NOMO-1 (cell line): ENCODE measurements around the gene PEX26.
"Not testable (repeated sequence)": the region's sequence is repeated elsewhere in the genome, so short reads cannot be mapped to it uniquely, and the experiment has no call there.

Experiments used
- DNase-seq, 2 experiments: peaks; one replicate each; lab custom pipeline; 2025; ENCODE audit not compliant: unreplicated experiment in 2 of 2; lab: John Stamatoyannopoulos, UW

PEX26 gene

DNA sequence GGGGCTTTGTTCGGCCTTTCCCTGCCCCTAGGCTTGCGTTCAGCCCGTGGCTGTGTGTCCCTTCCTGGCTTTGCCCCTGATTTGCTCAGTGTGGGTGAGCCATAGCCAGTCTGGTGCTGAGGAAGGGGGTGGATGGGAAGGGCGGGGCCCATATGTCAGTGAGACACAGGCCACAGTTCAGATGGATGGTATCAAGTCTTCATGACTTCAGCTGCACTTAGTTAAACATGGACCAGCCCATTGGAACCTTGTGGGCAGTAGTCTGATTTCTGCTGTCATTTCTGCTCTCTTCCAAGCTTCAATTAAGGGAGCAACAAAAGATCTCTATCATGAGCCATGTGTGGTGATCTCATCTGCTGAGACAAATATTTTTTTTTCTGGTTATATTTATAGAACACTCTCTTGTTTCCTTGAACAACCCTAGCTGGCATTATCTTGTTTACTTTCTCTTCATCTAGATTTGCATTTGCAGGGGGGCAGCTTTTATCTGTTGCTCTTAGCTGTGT, 21.6 kb upstream of the PEX26 start:
- no peak for DNase-seq

DNA sequence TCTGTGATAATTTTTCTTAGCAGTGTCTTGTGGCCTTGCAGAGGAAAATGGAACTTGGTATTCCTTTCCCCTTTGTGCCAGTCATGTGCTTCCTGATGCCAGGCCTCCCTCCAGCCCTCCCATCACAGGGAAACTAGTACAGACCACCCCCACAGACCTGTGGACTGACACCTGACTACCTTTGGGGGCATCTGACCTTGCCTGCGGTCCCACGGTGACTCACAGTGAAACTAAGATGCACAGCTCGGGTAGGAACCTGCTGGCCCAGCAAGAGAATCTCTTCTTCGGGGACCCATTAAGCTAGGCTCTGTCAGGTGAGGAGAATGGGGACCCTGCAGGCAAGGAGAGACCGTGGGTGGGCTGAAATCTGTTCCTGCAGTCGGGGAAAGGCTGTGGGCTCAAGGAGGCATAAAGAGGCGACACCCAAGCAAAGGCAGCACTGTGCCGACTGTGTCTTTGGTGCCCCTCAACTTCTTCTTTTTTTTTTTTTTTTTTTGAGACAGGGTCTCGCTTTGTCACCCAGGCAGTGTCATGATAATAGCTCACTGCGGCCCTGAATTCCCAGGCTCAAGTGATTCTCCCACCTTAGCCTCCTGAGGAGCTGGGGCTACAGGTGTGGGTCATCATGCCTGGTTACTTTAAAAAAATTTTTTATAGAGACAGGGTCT, 20.8 kb upstream of the PEX26 start:
- DNase-seq: no peak

DNA sequence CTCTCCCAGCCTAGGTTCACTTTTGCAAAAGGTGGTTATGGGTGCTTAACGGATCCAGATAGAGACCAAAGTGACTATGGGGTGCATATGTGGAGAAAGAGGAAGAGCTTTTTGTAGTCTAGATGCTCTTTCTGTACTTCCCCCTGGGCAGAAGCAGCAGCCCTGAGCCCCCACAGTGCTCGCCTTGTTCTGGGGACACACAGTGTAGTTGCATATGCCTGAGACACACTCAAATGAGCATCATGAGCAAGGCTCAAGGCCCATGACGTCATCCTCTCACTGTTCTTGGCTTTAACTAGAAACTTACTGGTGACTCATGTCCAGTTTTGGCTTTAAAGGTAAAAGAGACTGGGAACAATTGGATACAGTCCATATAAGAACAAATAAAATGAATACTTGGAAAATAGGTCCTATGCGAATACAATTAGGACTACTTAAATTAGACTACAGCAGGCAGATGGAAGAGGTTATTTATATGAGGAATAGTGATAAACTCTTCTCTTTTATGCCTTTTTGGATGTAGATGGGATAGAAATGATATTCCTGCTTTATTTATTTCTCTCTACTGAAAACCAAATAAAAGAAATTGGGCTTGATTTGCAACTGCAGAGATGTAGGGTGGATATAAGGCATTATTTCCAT, 20.1 kb upstream of the PEX26 start:
- DNase-seq: peak in 1 of 2 experiments; percentile 17

DNA sequence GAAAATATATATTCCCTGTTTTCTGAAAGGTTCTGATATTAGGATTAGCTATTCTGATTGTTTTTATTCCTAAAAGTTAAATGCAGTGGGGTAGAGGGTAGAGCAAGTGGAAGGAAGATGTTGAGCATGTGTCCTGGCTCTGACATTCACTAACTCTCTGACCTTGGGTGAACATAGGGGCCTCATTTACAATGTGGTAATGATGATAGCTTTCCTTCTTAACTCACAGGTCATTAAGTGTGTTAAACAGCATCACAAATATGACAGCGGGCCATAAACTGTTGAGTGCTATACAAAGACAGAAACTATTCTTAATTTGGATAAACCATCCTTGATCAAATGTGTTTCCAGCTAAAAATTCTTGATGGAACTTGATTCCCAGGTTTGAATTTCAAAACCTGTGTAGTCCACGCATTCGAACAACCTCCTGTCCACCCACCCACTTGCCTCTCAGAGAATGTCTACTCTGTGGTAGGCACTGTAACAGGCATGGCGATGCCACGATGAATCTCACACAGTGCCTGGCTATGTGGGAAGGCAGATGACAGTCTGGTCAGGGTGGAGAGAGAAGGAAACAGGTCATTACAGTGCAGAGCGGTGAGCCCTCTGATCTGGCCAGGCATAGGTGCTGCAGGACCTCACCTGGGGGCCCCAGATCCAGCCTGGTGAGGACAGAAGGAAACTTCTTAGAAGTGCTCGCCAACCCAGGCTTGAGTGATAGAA, 19.3 kb upstream of the PEX26 start:
- DNase-seq: no peak

DNA sequence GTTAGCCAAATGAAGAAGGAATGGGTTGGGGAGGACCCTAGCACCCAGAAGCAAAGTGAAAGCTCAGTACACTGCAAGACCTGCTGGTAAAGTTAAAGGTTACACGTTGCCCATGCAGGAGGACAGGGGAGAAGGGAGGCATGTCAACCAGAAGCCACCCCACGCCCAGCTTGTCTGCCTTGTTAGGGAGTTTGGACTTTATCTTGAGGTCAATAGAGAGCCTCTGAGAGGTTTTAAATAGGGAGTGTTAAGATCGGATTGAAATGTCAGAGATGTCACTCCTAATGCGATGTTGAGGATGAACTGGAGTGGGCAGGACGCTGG, 18.7 kb upstream of the PEX26 start:
- DNase-seq: no peak

DNA sequence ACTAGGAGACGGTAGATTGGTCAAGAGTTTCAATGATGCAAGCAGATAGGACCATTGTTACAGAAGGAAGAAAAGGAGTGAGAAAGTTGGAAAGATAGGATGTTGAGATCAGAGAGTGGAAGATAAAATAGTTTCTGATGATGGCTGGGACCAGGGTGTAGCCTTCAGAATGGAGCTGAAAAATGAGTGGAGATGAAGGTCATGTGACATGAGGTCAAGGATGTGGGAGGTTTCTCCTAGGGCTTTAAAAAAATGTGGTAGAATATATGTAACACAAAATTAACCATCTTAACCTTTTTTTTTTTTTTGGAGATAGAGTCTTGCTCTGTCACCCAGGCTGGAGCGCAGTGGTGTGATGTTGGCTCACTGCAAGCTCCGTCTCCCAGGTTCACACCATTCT, 18.3 kb upstream of the PEX26 start:
- no peak for DNase-seq

DNA sequence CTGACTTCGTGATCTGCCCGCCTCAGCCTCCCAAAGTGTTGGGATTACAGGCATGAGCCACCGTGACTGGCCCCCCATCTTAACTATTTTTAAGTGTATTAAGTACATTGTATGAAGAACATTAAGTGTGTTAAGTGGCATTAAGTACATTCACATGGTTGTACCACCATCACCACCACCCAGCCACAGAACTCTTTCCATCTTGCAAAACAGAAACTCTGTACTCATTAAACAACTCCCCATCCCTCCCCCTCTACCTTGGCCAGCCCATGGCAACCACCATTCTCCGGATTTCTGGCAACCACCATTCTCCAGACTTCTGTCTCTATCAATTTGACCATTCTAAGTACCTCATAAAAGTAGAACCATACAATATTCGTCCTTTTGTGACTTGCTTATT, 17.8 kb upstream of the PEX26 start:
- DNase-seq: no peak

DNA sequence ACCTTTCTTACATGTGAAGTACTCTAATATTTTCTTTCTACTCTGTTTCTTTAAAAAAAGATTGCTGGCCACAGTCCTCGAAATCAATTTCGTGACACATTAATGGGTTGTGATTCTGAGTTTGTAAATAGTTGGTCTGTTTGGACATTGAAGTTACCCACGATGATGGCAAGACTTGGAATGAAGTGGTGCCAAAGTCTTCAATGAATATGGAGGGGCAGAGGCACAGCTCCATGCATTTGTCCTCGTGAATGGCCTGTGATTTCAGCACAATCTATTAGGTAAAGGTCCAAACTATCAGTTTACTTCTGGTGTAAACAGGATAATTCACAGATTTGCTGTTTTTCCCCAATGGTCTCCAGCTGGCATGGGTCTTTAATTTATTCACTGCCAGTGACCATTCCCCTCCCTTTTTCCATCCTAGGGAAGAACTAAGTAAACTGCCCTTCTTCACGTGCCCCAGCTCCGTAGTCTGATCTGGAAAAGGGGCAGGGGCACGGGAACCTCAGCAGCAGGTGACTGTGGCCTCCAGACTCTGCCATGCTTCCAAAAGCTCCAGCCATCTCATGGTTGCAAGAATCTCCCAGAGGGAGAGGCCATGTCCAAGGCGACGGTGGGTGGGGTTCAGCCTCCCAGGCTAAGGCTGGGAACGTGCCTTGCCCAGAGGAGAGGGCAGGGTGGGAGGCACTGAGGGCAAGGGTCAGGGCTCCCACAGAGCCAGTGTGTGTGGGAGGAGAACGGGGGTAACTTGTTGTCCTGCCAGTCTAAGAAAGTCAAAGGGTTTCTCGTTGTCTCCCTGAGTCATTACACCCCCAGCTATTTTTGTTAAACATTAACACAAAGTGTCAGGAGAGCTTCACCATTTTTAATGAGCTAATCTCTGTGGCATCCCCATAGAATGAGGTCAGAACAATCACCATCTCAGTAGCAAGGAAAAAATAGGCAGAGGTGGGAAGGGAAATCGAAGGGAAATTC, 16.9 kb upstream of the PEX26 start:
- DNase-seq: no peak

DNA sequence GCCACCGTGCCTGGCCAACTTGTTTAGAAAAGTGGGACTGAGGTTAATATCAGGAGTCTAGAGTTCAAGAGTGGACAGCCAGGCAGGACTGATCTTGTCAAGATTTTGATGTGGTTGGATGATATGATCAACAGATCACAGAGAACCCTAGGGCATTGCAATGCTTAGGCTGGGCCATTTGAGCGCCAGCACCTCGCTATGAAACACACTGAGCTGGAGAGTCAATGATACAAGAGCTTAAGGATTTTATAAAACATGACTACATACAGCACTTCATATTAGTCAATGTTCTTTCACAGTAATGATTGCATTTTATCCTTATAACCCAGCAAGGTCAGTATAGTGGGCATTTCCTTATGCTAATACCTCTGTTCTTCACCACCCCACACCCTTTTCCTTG, 15.4 kb upstream of the PEX26 start:
- no peak for DNase-seq

DNA sequence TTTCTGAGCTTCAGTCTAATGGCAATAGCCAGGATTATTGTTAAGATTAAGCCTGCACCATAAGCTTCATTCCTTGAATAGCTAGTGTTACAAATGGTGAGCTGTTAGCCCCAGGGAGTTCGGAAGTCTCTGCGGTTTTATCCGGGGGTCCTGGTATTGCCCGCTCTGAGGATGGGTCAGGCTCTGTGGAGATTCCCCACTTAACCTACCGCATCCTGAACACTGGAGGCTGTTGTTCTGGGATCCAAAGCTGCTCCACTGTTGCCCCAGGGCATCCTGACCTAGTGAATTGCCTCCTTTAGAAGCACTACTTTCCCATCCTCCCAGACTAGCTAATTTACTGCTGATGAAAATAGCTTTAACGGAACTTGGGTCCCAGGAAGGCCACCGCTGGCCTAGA, 14.5 kb upstream of the PEX26 start:
- no peak for DNase-seq

DNA sequence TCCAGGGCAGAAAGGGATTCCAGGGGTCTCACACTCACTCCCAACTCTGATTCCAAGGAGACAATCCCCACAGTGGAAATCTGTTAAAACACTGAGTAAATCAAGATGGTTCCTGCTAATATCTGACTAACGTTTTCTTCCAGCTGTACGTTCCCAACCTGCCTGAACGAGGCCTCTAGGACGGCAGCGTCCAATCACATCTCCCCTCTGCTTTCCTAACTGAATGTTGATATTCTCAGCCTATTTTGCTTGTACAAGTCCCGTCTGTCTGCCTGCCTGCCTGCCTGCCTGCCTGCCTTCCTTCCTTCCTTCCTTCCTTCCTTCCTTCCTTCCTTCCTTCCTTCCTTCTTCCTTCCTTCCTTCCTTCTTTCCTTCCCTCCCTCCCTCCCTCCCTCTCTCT, 14.1 kb upstream of the PEX26 start:
- DNase-seq: not testable (repeated sequence)

DNA sequence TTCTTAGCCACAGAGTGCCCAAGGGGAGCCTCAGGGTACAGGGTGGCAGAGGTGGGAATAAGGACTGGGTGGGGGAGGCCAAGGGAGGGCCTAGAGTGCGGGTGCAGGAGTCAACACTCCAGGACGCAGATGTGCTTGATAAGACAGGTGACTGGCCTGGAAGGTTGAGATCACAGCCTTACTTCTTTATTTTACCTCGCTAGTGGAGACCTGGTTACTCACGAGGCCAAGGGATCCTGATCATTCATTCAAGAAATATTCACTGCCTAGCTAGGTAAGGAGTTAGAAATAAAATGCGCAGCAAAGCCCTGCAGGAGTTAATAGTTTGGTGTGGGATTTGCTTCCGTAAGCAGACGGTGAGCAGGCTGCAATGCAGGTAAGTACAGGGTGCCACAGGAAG, 13.2 kb upstream of the PEX26 start:
- DNase-seq: no peak

DNA sequence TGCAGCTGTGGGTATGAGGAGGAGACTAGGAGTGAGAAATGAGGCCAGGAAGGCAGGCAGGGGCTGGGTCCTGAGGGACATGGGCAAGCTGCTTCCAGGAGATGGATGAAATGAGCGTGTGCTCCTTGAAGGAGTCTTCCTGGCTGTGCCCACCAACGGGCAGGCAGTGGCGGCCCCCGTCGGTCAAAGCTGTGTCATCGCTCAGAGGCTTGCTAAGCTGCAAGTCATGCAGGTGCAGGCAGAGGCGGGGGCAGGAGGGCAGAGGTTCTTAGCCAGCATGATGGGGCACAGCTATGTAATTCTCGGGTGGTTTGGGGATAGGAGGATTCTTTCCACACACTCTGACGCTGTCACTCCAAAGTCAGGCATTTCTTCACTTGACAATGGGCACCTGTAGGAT, 12.5 kb upstream of the PEX26 start:
- DNase-seq: no peak

DNA sequence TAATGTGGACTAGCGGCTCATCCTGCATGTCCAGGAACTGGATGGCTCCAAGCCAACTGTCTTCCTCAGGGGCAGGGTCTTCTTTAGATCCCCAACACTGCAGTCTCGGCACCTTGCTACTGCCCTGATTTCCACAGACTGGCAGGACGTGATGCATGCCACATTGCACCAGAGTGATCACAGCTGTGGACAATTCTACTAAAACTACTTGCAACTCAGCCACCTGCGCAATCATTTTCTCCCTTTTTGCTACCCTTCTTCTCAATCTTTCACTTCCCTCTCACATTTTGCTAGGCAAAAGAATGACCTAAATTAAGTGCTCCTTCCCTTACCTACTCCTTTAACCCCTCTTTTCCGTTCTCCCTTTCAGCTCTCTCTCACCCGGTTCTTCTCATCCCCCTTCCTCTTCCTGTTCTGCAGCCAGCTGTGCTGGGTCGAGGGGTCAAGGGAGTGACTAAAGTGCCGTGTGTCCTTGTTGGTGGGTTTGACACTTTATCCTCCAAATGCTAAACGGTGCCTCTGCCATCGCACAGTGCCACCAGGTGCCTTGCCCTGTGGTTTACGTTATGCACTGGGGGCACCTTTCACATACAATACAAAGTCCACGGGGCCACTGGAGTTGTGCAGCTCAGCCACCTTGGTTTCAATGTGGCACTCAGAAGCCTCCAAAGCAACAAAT, 11.5 kb upstream of the PEX26 start:
- DNase-seq: peak in 1 of 2 experiments; percentile 33

DNA sequence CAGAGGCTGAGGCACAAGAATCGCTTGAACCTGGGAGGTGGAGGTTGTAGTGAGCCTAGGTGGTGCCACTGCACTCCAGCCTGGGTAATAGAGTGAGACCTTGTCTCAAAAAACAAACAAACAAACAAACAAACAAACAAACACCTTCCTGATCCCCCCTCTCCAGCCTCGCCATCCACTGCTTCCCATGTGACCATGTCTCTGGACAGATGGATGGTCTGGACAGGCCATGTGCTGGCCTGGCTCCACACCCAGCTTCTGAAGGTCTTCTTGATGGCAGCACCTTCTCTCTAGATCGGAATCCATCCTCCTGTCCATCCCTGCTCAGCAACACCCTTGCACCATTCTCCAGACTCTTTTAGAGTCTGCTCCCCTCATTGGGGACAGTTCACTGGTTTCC, 10.7 kb upstream of the PEX26 start:
- DNase-seq: no peak

DNA sequence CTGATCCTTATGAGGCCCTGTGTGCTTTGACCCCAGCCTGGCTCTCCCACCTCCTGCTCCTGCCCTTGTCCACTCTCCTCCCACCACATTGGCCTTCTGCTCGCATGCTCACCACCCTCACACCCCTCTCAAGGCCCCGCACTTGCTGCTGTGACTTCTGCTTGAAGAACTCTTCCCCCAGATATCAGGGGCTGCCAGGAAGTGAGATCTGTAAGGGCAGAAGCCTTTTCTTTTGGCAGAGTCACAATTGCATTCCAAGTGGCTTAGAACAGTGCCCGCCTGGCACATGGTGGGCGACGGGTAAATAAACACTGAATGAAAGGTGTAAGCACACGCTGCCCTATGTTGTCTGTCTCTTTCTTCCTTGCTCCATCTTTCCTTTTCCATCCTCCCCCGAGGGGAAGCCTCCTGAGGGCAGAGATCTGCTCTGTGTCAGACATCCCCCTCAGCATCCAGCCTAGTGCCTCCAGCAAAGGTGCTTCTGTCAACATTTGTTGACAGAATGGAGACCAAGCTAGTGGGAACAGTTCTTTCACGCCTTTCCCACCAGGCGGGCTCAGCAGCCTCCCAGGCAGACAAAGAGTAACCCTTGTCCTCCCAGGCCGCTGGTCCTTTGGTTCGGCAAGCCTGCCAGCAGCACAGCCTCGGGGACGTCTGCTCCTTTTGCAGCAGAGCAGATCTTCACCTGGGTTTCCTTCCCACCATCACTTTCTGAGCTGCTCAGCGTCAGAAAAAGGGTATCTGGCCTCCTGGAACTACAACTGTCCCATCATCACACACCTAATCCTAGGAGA, 10.0 kb upstream of the PEX26 start:
- no peak for DNase-seq

DNA sequence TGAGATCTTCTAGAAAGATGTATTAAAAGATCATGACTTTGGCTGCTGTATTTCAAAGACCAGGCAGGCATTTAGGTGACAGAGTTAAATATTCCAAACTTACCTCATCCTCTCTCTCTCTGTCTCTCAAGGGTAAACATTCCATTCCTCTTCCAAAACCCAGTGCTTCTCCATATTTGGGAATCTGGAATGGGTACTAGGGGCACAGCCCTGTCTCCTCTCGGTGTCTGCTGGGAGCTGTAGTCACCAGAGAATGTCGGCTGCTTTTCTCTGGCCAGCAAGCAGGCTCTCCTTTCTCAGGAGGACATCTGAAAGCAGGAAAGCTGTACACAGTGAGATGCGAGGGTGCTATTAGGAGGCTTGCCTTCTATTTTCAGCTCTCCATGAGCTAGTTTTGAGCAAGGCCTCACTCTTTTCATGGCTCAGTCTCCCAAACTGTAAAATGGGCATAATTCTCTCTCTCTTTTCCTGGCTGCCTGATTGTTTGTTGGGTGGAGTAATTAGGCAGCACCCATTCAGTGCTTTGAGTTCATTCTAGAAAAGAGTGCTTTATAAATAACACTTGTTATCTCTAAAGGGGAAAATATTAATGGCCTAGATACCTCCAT, 9.3 kb upstream of the PEX26 start:
- no peak for DNase-seq

DNA sequence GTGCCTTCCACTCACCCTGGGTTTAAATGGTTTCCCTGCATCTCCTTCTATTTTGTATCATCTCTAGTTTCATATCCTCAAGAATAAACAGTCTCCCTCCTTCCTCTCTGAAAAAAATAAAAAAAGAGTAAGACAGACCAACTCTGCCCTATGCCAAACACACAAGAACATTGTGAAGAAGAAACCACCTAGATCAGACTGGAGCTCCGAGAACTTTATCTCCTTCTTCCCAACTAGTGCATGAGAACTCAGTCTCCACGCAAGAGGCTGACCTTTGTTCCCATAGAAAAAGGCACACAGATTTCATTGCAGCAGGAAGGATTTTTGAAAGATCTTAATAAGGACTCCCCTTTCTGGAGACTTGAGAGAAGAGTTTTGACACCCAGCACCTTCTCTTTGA, 8.7 kb upstream of the PEX26 start:
- no peak for DNase-seq

DNA sequence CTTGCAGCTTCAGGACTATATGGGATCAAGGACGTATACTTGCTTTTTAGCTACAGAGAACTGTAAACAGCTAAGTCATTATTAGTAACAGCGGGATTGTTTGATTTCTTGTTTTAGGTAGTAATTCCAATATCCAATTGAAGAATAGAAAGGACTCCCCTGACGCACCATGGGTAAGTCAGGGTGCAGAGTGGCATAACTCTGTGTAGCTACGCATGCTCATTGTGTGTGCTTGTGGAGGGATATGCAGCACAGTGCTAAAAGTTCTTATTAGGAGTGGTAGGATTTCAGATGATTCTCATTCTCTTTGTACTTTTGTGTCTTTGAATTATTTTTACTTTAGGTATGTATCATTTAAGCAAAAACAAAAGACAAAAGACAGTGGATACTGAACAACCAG, 7.7 kb upstream of the PEX26 start:
- no peak for DNase-seq
